ENCODE results near the gene CHAC1. TPM values are rescaled to one million over a fixed set of nuclear protein-coding genes. Genes with fewer than 3 reads are reported as not detected.

Gene CHAC1
- total RNA-seq, 1 experiment from 2014 or later: 48.7 TPM

GRCh38 chr15:40914013-40914412 is 39.3 kb upstream of the CHAC1 start:
- peak overlapping the region in 1 of 3 experiments; percentile 20; a peak in 2 of 7 replicates for H3K27ac Mint-ChIP-seq
- no CpG with 5 or more reads among the region's 12 CpGs for WGBS (ENCODE audit: extremely low coverage, insufficient read length, low lambda C conversion rate)
- H3K23ac ChIP-seq (ENCODE audit: insufficient read length, low read depth, low read length): no peak overlapping the region
- no peaks in the 10 kb centered on the region for H3K79me1 ChIP-seq (ENCODE audit: insufficient read depth, low read depth, low read length, poor library complexity, severe bottlenecking)
- H3K27me3 ChIP-seq (ENCODE audit: insufficient read depth, low read length): no peaks in the 10 kb centered on the region
- H3K27ac ChIP-seq (ENCODE audit: insufficient read length, low read depth, low read length): no peak overlapping the region
- no peaks in the 10 kb centered on the region for H3K4me1 ChIP-seq (ENCODE audit: insufficient read depth, low read length)
- H3K14ac ChIP-seq (ENCODE audit: insufficient read depth, low read length): no peak overlapping the region
- H4K5ac ChIP-seq (ENCODE audit: insufficient read length, low read depth, low read length): no peak overlapping the region
- no peak overlapping the region for H2BK15ac ChIP-seq (ENCODE audit: low read depth, low read length)
- no peak overlapping the region for H2AK5ac ChIP-seq (ENCODE audit: insufficient read length, low read length)
- peaks cover 20 to 41% of the 10 kb centered on the region in 2 experiments for H3K4me1 Mint-ChIP-seq
- H3K23me2 ChIP-seq (ENCODE audit: insufficient read length, low read depth, low read length, poor library complexity, severe bottlenecking): no peaks in the 10 kb centered on the region
- H3K4me2 ChIP-seq (ENCODE audit: insufficient read depth, insufficient read length, low read length): no peak overlapping the region
- H3K4me3 Mint-ChIP-seq: no peak overlapping the region
- H3K27me3 Mint-ChIP-seq (ENCODE audit: low read depth): peaks cover 40% of the 10 kb centered on the region
- no peak overlapping the region for H3K56ac ChIP-seq (ENCODE audit: insufficient read length, low read depth, low read length)
- H2BK12ac ChIP-seq (ENCODE audit: insufficient read length, low read depth, low read length): no peak overlapping the region
- no peaks in the 10 kb centered on the region for H3K9me3 Mint-ChIP-seq
- no peaks in the 10 kb centered on the region for H4K20me1 ChIP-seq (ENCODE audit: control insufficient read depth, insufficient read depth, insufficient read length)
- H4K8ac ChIP-seq (replicated peaks; ENCODE audit: insufficient read length, low read depth, low read length): no peak overlapping the region
- no peaks in the 10 kb centered on the region for H3K9me3 ChIP-seq (ENCODE audit: control insufficient read depth, low read depth, low read length)
- H3K9ac ChIP-seq (ENCODE audit: extremely low read depth, insufficient read length, low read length): no peak overlapping the region
- no peak overlapping the region for H2BK5ac ChIP-seq (ENCODE audit: insufficient read length, low read length)
- no peak for TF ChIP-seq CTCF (conservative IDR thresholded peaks at IDR 0.05)
- H3K4ac ChIP-seq (ENCODE audit: low read depth, low read length): no peak overlapping the region
- no peak for DNase-seq
- H2BK20ac ChIP-seq (ENCODE audit: low read depth, low read length, poor library complexity, severe bottlenecking): no peak overlapping the region
- H3K79me2 ChIP-seq (ENCODE audit: insufficient read depth, low read length): no peaks in the 10 kb centered on the region
- H2AFZ ChIP-seq (ENCODE audit: low read length): no peak overlapping the region
- H4K91ac ChIP-seq (ENCODE audit: insufficient read length, low read depth, low read length): no peak overlapping the region
- H3T11ph ChIP-seq (ENCODE audit: low read length): no peak overlapping the region
- H3K18ac ChIP-seq (ENCODE audit: insufficient read length, low read depth, low read length): no peak overlapping the region
- H3K36me3 Mint-ChIP-seq (ENCODE audit: insufficient read depth in 1 of 3, low read depth in 3 of 3): no peaks in the 10 kb centered on the region; a peak in 1 of 7 replicates
- no peak overlapping the region for H2BK120ac ChIP-seq (ENCODE audit: low read depth, low read length, poor library complexity, severe bottlenecking)

All from H9 (cell line).